GM13977 (cell line): ENCODE data around the gene PLP2.

Experiments used
- DNase-seq: peaks from one replicate; pipeline ENCODE4 v3.0.0; 2012; ENCODE audit warnings: low spot score
- CTCF ChIP-seq: IDR thresholded peaks from 2 replicates; pipeline ENCODE4 v1.5.1; 2012; ENCODE audit warnings: mild to moderate bottlenecking, control low read depth; ENCODE audit not compliant: insufficient read depth; ENCODE audit errors: extremely low read depth, missing control alignments
- in situ Hi-C: fragments of 300-500 bp; cut with MboI; formaldehyde crosslinking; loops from one replicate; pipeline ENCODE4 v1.12.0; 2022; ENCODE audit warnings: low sequenced_read_pairs, low pct_unique_long_range_greater_than_20kb, mixed read lengths, inconsistent platforms; ENCODE audit not compliant: unreplicated experiment

The PLP2 gene

GRCh38 chrX:49179358-49179757, 7.7 kb downstream of the PLP2 start:
- no peak for DNase-seq
- in situ Hi-C loops, result no loop called here
- TF ChIP-seq CTCF, result no peak

- in situ Hi-C loops, result no loop called here
- no peak for DNase-seq
- TF ChIP-seq CTCF, result no peak
Observed at GRCh38 chrX:49183701-49184281, 12.1 kb downstream of the PLP2 start.

- no peak for TF ChIP-seq CTCF
- DNase-seq, result no peak
- in situ Hi-C loops, result no loop called here
Observed at GRCh38 chrX:49184294-49185281, 12.9 kb downstream of the PLP2 start.

GRCh38 chrX:49186125-49187027, 14.7 kb downstream of the PLP2 start, which contains the start of gene PRICKLE3:
Gene PRICKLE3, minus strand, starts transcription at chrX:49186373. Its CDS starts 76 bp downstream, at chrX:49186297.
- DNase-seq, result peak; percentile 84
- in situ Hi-C loops, result no loop called here
- peak; percentile 58 for TF ChIP-seq CTCF

GRCh38 chrX:49187028-49187394, 15.3 kb downstream of the PLP2 start:
- in situ Hi-C loops, result no loop called here
- TF ChIP-seq CTCF, result no peak
- DNase-seq, result no peak

- TF ChIP-seq CTCF, result no peak
- no peak for DNase-seq
- in situ Hi-C loops, result no loop called here
Observed at GRCh38 chrX:49187526-49187925, 15.8 kb downstream of the PLP2 start.
